ENCODE measurements around the gene TES. TPM values are rescaled to one million over a fixed set of nuclear protein-coding genes. Genes with fewer than 3 reads are reported as not detected.
A peak's percentile ranks its signal among the peaks of the same experiment; 100 is the strongest.
"Not testable (repeated sequence)": the region's sequence is repeated elsewhere in the genome, so short reads cannot be mapped to it uniquely, and the experiment has no call there.

TES gene
- total and polyA plus RNA-seq, 9 of the 15 experiments (the other 6 are each of a cell fraction or from before 2014, with no cell fraction given): 20.7 to 61.6 (median 53.8) TPM

DNA sequence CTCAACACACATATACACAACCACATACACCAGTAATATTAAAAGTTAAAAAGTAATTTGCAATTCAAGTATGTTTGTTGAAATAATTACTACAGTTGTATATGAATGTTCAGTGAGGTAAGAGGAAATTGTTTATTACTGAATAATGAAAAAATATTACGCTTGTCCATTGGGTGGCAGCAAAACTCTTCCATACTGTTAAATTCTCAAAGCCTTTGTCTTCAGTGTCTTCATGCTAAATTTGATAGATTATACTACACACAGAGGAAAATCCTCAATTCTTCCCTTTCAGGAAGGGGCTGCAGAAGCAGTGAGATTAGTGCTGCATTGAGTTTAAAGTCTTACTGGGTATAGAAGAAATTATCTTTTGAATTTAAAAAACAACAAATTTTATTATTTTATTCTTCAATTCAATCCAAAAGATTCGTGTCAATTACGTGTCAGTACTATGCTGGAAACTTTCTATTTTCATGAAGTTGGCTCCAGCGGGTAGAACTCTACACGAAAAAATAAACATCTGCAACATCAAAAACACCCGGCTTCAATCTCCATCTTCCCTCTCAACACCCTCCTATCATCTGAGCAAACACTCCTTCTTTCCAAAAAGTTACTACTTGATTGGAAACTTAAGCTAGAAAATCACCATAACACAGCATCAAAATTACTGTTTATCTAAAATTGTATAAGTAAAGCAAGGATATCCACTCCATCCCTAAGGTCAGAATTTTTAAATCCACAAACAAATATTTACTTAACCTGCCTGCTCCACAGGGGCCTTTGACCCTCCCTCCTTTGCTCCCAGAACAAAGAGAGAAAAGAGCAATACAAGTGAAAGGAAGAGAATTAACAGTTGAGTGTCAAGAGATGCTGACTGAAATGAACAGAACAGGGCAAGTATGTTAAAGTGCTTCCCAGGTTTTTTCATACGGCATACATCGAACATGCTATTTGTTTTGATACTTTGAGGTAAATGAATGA is 37.0 kb upstream of the TES start (continued):
- no peak for TF ChIP-seq MAZ (CRISPR knock-in tag; conservative IDR thresholded peaks at IDR 0.05 in 1 of 2, IDR thresholded peaks at IDR 0.05 in 1 of 2)
- TF ChIP-seq, protein P1, sequence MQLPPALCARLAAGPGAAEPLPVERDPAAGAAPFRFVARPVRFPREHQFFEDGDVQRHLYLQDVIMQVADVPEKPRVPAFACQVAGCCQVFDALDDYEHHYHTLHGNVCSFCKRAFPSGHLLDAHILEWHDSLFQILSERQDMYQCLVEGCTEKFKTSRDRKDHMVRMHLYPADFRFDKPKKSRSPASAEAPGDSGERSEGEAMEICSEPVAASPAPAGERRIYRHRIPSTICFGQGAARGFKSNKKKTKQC (CRISPR knock-in tag; IDR thresholded peaks at IDR 0.05): no peak
- TF ChIP-seq, protein P2, sequence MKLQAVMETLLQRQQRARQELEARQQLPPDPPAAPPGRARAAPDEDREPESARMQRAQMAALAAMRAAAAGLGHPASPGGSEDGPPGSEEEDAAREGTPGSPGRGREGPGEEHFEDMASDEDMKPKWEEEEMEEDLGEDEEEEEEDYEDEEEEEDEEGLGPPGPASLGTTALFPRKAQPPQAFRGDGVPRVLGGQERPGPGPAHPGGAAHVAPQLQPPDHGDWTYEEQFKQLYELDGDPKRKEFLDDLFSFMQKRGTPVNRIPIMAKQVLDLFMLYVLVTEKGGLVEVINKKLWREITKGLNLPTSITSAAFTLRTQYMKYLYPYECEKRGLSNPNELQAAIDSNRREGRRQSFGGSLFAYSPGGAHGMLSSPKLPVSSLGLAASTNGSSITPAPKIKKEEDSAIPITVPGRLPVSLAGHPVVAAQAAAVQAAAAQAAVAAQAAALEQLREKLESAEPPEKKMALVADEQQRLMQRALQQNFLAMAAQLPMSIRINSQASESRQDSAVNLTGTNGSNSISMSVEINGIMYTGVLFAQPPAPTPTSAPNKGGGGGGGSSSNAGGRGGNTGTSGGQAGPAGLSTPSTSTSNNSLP (IDR thresholded peaks at IDR 0.05; ENCODE audit: borderline replicate concordance, low read depth, low read length): peak; percentile 70; the same call in 1 of the 2 replicates

- H3K4me2 ChIP-seq (ENCODE audit: insufficient read depth, low read length); H3K9me3 ChIP-seq (replicated peaks; ENCODE audit: control insufficient read depth, insufficient read depth, low read depth, low read length); POLR2A ChIA-PET; BruUV-seq (replicated peaks); H3K9ac ChIP-seq (ENCODE audit: insufficient read depth in 1 of 2, low read depth in 2 of 2, low read length in 2 of 2); H3K27me3 ChIP-seq (ENCODE audit: control insufficient read depth in 2 of 2, insufficient read depth in 2 of 2, low read length in 2 of 2); ATAC-seq; CTCF ChIA-PET (ENCODE audit: low intra/inter-chr PET ratio); FAIRE-seq; H2AFZ ChIP-seq (ENCODE audit: low read depth, low read length); H3K27ac ChIP-seq (ENCODE audit: extremely low read depth, low read depth, low read length); H3K4me1 ChIP-seq (replicated peaks in 1 of 2; ENCODE audit: control insufficient read depth in 2 of 2, insufficient read depth in 2 of 2, low read length in 2 of 2); H3K79me2 ChIP-seq (ENCODE audit: control insufficient read depth, insufficient read depth, low read length); H3K4me3 ChIP-seq; H3K36me3 ChIP-seq (ENCODE audit: control insufficient read depth, insufficient read depth, low read length); H4K20me1 ChIP-seq (replicated peaks; ENCODE audit: control insufficient read depth, insufficient read depth, low read length); DNase-seq (ENCODE audit: extremely low read depth in 1 of 4, low spot score in 3 of 4); H3K9me1 ChIP-seq (ENCODE audit: control insufficient read depth, insufficient read depth, low read length): not testable (repeated sequence)
- in situ Hi-C loops (cut with MboI): loop anchor here (5.0 kb wide), 2 partner anchors 62 to 402 kb away; no protein-coding TSS in a partner anchor
- intact Hi-C loops (cut with micrococcal nuclease): loop anchor here (5.0 to 10.0 kb wide), 2 partner anchors 262 to 950 kb away; no protein-coding TSS in a partner anchor
- TF ChIP-seq, protein P3, sequence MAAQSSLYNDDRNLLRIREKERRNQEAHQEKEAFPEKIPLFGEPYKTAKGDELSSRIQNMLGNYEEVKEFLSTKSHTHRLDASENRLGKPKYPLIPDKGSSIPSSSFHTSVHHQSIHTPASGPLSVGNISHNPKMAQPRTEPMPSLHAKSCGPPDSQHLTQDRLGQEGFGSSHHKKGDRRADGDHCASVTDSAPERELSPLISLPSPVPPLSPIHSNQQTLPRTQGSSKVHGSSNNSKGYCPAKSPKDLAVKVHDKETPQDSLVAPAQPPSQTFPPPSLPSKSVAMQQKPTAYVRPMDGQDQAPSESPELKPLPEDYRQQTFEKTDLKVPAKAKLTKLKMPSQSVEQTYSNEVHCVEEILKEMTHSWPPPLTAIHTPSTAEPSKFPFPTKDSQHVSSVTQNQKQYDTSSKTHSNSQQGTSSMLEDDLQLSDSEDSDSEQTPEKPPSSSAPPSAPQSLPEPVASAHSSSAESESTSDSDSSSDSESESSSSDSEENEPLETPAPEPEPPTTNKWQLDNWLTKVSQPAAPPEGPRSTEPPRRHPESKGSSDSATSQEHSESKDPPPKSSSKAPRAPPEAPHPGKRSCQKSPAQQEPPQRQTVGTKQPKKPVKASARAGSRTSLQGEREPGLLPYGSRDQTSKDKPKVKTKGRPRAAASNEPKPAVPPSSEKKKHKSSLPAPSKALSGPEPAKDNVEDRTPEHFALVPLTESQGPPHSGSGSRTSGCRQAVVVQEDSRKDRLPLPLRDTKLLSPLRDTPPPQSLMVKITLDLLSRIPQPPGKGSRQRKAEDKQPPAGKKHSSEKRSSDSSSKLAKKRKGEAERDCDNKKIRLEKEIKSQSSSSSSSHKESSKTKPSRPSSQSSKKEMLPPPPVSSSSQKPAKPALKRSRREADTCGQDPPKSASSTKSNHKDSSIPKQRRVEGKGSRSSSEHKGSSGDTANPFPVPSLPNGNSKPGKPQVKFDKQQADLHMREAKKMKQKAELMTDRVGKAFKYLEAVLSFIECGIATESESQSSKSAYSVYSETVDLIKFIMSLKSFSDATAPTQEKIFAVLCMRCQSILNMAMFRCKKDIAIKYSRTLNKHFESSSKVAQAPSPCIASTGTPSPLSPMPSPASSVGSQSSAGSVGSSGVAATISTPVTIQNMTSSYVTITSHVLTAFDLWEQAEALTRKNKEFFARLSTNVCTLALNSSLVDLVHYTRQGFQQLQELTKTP (IDR thresholded peaks at IDR 0.05; ENCODE audit: low read depth in 1 of 2, partially characterized antibody in 2 of 2): peak in 1 of 2 experiments; percentile 98
- 0 out of 2 replicates have a peak, but pooled peaks have one; percentile 11 for TF ChIP-seq ZNF316 (IDR thresholded peaks at IDR 0.05)
- WGBS (ENCODE audit: insufficient coverage, low coverage, missing lambda C conversion rate): 0% methylated on average over 3 of the region's 3 CpGs
Observed at GRCh38 chr7:116175095-116175494, 35.2 kb upstream of the TES start.

All from K562 (cell line).